GM13977 (cell line): ENCODE results near the gene GPR152.

Experiments
- DNase-seq: peaks from one replicate; pipeline ENCODE4 v3.0.0; 2012; ENCODE audit warnings: low spot score
- CTCF ChIP-seq: IDR thresholded peaks from 2 replicates; pipeline ENCODE4 v1.5.1; 2012; ENCODE audit warnings: mild to moderate bottlenecking, control low read depth; ENCODE audit not compliant: insufficient read depth; ENCODE audit errors: extremely low read depth, missing control alignments
- in situ Hi-C: fragments of 300-500 bp; cut with MboI; formaldehyde crosslinking; loops from one replicate; pipeline ENCODE4 v1.12.0; 2022; ENCODE audit warnings: low sequenced_read_pairs, low pct_unique_long_range_greater_than_20kb, mixed read lengths, inconsistent platforms; ENCODE audit not compliant: unreplicated experiment

GPR152 gene

GRCh38 chr11:67418476-67419281, 33.9 kb downstream of the GPR152 start:
- in situ Hi-C loops, result no loop called here
- no peak for DNase-seq
- TF ChIP-seq CTCF, result no peak

GRCh38 chr11:67417425-67417824, 35.1 kb downstream of the GPR152 start:
- no peak for DNase-seq
- no peak for TF ChIP-seq CTCF
- in situ Hi-C loops, result no loop called here

DNA sequence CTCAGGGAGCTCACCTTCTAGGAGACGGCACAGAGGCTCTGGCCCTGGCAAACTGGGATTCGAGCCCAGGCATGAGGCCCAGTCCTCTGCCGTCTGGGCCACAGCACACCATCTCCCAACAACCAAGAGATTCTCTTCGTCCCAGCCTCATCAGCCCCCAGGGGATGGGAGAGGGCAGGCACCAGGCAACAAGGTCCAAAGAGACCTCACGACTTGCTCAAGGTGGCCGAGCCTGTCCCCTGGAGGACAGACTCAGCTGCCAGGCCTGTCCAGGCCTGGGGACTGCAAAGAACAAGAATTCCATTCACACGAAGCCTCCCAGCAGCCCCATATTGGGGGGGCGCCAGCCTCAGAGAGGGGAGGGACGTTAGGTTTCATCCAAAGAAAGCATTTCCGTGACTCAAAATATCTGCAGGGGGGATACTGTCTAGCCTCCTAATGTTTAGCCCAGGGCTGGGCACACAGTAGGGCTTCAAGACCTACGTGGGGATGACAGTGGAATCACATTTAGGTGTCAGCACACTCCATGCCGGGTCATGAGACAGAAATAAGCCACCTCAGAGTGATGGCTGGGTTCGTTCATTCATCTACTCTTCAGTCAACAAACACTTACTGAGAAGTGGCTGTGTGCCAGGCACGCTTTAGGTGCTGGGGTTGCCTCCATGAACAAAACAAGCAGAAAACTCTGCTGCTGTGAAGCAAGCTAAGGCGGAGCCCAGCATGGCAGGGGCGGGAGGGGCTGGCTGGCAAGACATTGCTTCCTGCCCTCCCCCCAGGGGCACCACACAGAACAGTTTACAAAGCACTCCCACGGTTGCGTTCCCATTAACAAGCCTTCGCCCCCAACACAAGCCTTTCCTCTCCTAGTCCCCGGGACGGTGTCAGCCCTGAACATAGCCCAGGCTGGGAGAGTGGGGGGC, 35.9 kb downstream of the GPR152 start:
- DNase-seq, result no peak
- in situ Hi-C loops, result no loop called here
- no peak for TF ChIP-seq CTCF

GRCh38 chr11:67415501-67416304, 36.8 kb downstream of the GPR152 start, which contains the start of gene CARNS1:
Gene CARNS1 (plus strand): TSS chr11:67415678. CDS start chr11:67416200, 522 bp downstream.
- in situ Hi-C loops, result no loop called here
- TF ChIP-seq CTCF, result no peak
- no peak for DNase-seq

DNA sequence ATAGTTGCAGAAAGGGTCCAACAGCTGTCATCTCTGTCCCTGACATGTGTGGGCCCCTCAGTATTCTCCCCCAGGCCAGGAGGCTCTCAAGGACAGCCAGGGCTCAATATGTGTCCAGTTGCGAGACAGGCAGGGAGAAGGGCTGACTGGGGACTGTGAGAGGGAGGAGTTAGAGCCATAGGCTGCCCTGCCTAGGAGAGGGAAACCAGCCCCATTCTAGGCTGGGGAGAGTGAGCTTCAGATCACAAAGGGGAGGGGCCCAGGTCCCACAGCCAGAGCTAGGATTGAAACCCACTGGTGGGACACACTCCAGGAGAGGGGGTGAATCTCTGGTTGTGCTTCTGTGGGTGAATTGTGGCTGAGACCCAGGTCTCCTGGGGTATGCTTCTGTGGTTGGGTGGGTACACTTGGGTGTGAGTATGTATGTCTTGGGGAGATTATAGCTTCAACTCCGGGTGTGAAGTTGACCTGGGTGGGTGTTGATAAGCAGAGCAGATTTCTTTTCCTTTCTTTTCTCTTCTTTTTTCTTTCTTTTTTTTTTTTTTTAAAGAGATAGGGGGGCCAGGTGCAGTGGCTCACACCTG, 39.2 kb downstream of the GPR152 start:
- no peak for TF ChIP-seq CTCF
- DNase-seq, result no peak
- in situ Hi-C loops, result no loop called here

DNA sequence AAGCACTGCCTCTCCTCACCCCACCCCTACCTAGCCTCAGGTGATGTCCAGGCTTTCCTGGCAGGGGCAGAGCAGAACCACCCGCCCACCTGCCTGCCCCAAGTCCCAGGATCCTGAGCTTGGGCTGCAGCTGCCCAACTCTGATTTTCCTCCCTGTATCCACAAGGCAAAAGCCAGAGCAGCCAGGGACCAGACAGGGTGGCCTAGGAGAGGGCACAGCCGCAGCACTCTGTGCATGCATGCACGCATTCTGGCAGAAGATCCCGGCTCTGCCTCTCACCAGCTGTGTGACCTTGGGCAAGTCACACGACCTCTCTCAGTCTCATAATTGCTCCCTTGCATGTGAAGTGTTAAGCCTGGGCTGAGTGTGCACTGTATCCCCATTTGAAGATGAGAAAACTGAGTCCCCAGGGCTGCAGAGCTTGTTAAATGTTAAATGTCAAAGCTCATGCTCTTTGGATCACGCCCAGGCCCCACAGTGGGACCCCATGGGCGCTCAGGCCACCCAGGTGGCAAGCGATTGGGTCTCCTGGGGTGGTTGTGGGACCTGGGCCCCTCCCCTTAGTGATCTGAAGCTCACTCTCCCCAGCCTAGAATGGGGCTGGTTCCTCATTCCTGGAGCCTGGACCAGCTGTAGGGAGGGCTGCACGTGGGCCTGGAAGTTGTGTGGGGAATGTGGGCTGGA, 39.9 kb downstream of the GPR152 start:
- in situ Hi-C loops, result no loop called here
- DNase-seq, result no peak
- TF ChIP-seq CTCF, result no peak
